Keratinocyte (primary cell): ENCODE measurements around the gene PALS2. TPM values are rescaled to one million over a fixed set of nuclear protein-coding genes. Genes with fewer than 3 reads are reported as not detected.

Experiments
- DNase-seq: peaks from one replicate; pipeline ENCODE4 v3.0.0-alpha.2; 2011; ENCODE audit warnings: low read depth, missing footprints, low spot score
- FAIRE-seq: peaks from 2 replicates; lab custom pipeline; 2011; peaks lifted over from hg19 to GRCh38; lab: Jason Lieb, UNC
- H2AFZ ChIP-seq: 2 replicates; pipeline ENCODE4 v1.6.0; 2012; ENCODE audit warnings: low read length, control low read depth, inconsistent platforms; ENCODE audit not compliant: control insufficient read depth
- H3K27ac ChIP-seq: 2 replicates; pipeline ENCODE4 v1.5.1; 2011; ENCODE audit warnings: low read length; ENCODE audit not compliant: control insufficient read depth, insufficient read depth
- H3K27me3 ChIP-seq: 3 replicates; pipeline ENCODE4 v1.6.0; 2011; ENCODE audit warnings: low read length; ENCODE audit not compliant: control insufficient read depth, insufficient read depth; ENCODE audit errors: extremely low read depth
- H3K36me3 ChIP-seq, 2 experiments: 2 replicates in 1 of 2; 3 replicates in 1 of 2; pipeline ENCODE4 v1.5.1; 2011; ENCODE audit warnings: low read length in 2 of 2, mild to moderate bottlenecking in 1 of 2; ENCODE audit not compliant: control insufficient read depth in 2 of 2, insufficient read depth in 2 of 2; ENCODE audit errors: extremely low read depth in 1 of 2
- H3K4me1 ChIP-seq: 3 replicates; pipeline ENCODE4 v1.5.1; 2011; ENCODE audit warnings: low read length; ENCODE audit not compliant: control insufficient read depth, insufficient read depth; ENCODE audit errors: extremely low read depth
- H3K4me2 ChIP-seq: 3 replicates; pipeline ENCODE4 v1.6.0; 2011; ENCODE audit warnings: low read depth, low read length; ENCODE audit not compliant: control insufficient read depth, insufficient read depth; ENCODE audit errors: extremely low read depth
- H3K4me3 ChIP-seq, 3 experiments: fragments of 200-600 bp in 1 of 3; sonication (generic) in 1 of 3; 2 replicates in 2 of 3; 3 replicates in 1 of 3; pipeline ENCODE4 v1.5.1; 2011 to 2016; ENCODE audit warnings: low read length in 3 of 3, mild to moderate bottlenecking in 3 of 3, control low read depth in 2 of 3, inconsistent platforms in 1 of 3, low read depth in 1 of 3, mixed read lengths in 1 of 3, mixed run types in 1 of 3, moderate library complexity in 1 of 3; ENCODE audit not compliant: control insufficient read depth in 2 of 3, insufficient read depth in 2 of 3; ENCODE audit errors: extremely low read depth in 1 of 3
- H3K79me2 ChIP-seq: 2 replicates; pipeline ENCODE4 v1.6.0; 2012; ENCODE audit warnings: low read length; ENCODE audit not compliant: control insufficient read depth, insufficient read depth
- H3K9ac ChIP-seq: 3 replicates; pipeline ENCODE4 v1.6.0; 2011; ENCODE audit warnings: low read length; ENCODE audit not compliant: control insufficient read depth, insufficient read depth; ENCODE audit errors: extremely low read depth
- H3K9me1 ChIP-seq: 3 replicates; pipeline ENCODE4 v1.6.0; 2011; ENCODE audit warnings: low read length; ENCODE audit not compliant: control insufficient read depth, insufficient read depth; ENCODE audit errors: extremely low read depth
- H3K9me3 ChIP-seq: 2 replicates; pipeline ENCODE4 v1.5.1; 2012; ENCODE audit warnings: low read depth, low read length; ENCODE audit not compliant: control insufficient read depth
- H4K20me1 ChIP-seq: 3 replicates; pipeline ENCODE4 v1.6.0; 2011; ENCODE audit warnings: low read length; ENCODE audit not compliant: control insufficient read depth, insufficient read depth; ENCODE audit errors: extremely low read depth
- EZH2 ChIP-seq: IDR thresholded peaks from one replicate; pipeline ENCODE4 v1.6.1; 2012; ENCODE audit warnings: inconsistent platforms, mild to moderate bottlenecking, low read length, moderate library complexity
- dilution Hi-C: fragments of 300-500 bp; cut with MboI; formaldehyde crosslinking; loops from one replicate; pipeline ENCODE4 v1.7.0; 2020; ENCODE audit warnings: low sequenced_read_pairs; ENCODE audit not compliant: extremely low pct_ligation_motif_present
- polyA plus RNA-seq, 5 experiments: library from polyadenylated mRNA; depleted of rRNA in 3 of 5; stranded (reverse) in 3 of 5; stranded (forward) in 1 of 5; unstranded in 1 of 5; fragments of >200 nt; gene quantifications; 1 replicate in 1 of 5; 2 replicates in 3 of 5; 3 replicates in 1 of 5; pipeline versions ENCODE4 v1.2.1 to v1.2.3, GENCODE V29; 2011 to 2012; ENCODE audit warnings: missing spikeins in 2 of 5, low read depth in 1 of 5, low replicate concordance in 1 of 5
- TF ChIP-seq, protein P1 (sequence below), 3 experiments: IDR thresholded peaks in 1 of 3; conservative IDR thresholded peaks in 1 of 3; optimal IDR thresholded peaks in 1 of 3; 2 replicates in 2 of 3; 3 replicates in 1 of 3; pipeline versions ENCODE3 to v1.5.1; 2011; ENCODE audit warnings: low read length in 3 of 3, mild to moderate bottlenecking in 3 of 3, moderate library complexity in 2 of 3, control low read depth in 1 of 3, inconsistent platforms in 1 of 3; ENCODE audit not compliant: insufficient read depth in 2 of 3; ENCODE audit errors: extremely low read depth in 1 of 3

PALS2 gene
- polyA plus RNA-seq, 1 donor (not counting 4 experiments of a cell fraction or from before 2014, with no cell fraction given), result 16.0 TPM

DNA sequence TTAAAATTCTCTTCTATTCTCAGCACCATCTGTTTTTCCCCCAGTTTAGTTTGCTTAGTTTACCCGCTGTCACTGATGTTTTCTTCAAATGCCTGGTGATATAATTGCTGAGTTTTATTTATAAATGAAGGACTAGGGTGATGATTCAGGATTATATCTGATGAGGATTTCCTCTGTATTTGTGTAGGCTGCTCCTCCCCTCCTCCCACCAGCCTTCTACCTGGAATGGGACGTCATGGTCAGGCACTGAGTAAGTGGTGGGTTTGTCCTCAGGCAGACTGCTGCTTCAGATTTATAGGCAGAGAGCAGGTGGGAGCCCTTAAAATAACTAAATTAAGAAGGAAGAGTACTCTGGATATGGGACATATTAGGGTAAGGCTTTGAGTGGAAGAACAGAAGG, 35.8 kb downstream of the PALS2 start:
- H3K9me1 ChIP-seq, result no peaks in the 10 kb centered on the region
- DNase-seq (no peak), FAIRE-seq (no peak)
- dilution Hi-C loops, result no loop called here
- no peak for TF ChIP-seq EZH2
- TF ChIP-seq, protein P1, sequence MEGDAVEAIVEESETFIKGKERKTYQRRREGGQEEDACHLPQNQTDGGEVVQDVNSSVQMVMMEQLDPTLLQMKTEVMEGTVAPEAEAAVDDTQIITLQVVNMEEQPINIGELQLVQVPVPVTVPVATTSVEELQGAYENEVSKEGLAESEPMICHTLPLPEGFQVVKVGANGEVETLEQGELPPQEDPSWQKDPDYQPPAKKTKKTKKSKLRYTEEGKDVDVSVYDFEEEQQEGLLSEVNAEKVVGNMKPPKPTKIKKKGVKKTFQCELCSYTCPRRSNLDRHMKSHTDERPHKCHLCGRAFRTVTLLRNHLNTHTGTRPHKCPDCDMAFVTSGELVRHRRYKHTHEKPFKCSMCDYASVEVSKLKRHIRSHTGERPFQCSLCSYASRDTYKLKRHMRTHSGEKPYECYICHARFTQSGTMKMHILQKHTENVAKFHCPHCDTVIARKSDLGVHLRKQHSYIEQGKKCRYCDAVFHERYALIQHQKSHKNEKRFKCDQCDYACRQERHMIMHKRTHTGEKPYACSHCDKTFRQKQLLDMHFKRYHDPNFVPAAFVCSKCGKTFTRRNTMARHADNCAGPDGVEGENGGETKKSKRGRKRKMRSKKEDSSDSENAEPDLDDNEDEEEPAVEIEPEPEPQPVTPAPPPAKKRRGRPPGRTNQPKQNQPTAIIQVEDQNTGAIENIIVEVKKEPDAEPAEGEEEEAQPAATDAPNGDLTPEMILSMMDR (optimal IDR thresholded peaks at IDR 0.05 in 1 of 3, IDR thresholded peaks at IDR 0.05 in 1 of 3, conservative IDR thresholded peaks at IDR 0.05 in 1 of 3; ENCODE audit: extremely low read depth in 1 of 3, insufficient read depth in 2 of 3, low read length in 3 of 3), result no peak
- H3K4me3 ChIP-seq, result no peak overlapping the region
- no peaks in the 10 kb centered on the region for H3K27me3 ChIP-seq
- no peaks in the 10 kb centered on the region for H3K4me1 ChIP-seq
- no peak overlapping the region for H3K27ac ChIP-seq
- peaks cover 20% of the 10 kb centered on the region for H3K79me2 ChIP-seq
- no peaks in the 10 kb centered on the region for H3K9me3 ChIP-seq
- no peak overlapping the region for H2AFZ ChIP-seq
- no peaks in the 10 kb centered on the region for H4K20me1 ChIP-seq
- H3K9ac ChIP-seq, result no peak overlapping the region
- H3K36me3 ChIP-seq, result no peaks in the 10 kb centered on the region
- H3K4me2 ChIP-seq, result no peak overlapping the region

DNA sequence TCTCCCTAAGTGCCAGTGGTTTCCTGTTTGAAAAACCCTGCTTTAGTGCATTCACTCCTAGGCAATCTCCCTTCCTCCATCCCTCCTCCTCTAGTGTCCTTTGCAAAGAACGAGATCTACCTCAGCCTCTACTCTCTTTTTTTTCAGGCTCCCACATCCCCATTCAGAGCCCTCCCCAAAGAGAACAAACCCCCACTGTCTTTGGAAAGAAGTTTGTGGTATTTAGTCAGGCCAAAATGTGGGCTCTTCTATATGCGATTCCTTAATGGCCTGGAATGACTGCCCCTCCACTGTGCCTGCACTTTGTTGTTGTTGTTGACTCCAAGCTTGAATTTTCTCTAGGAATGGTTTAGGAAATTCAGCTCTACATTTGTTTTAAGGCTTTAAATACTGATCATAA, 36.3 kb downstream of the PALS2 start:
- H3K9me1 ChIP-seq, result no peaks in the 10 kb centered on the region
- no peaks in the 10 kb centered on the region for H3K9me3 ChIP-seq
- no peaks in the 10 kb centered on the region for H3K27me3 ChIP-seq
- H4K20me1 ChIP-seq, result no peaks in the 10 kb centered on the region
- H3K9ac ChIP-seq, result no peak overlapping the region
- H2AFZ ChIP-seq, result no peak overlapping the region
- TF ChIP-seq, protein P1 (optimal IDR thresholded peaks at IDR 0.05 in 1 of 3, IDR thresholded peaks at IDR 0.05 in 1 of 3, conservative IDR thresholded peaks at IDR 0.05 in 1 of 3; ENCODE audit: extremely low read depth in 1 of 3, insufficient read depth in 2 of 3, low read length in 3 of 3), result no peak
- TF ChIP-seq EZH2, result no peak
- H3K4me3 ChIP-seq, result no peak overlapping the region
- dilution Hi-C loops, result no loop called here
- H3K79me2 ChIP-seq, result peaks cover 20% of the 10 kb centered on the region
- FAIRE-seq, result no peak
- no peak for DNase-seq
- no peaks in the 10 kb centered on the region for H3K4me1 ChIP-seq
- H3K36me3 ChIP-seq, result no peaks in the 10 kb centered on the region
- no peak overlapping the region for H3K4me2 ChIP-seq
- H3K27ac ChIP-seq, result no peak overlapping the region
